ENCODE results near the gene SMIM9.
"Not testable (repeated sequence)": the region's sequence is repeated elsewhere in the genome, so short reads cannot be mapped to it uniquely, and the experiment has no call there.

SMIM9 gene

GRCh38 chrX:154834562-154834961 is at the start of gene SMIM9:
TSS of gene SMIM9 (minus strand) at chrX:154834662. CDS start at chrX:154830856, 3,806 bp downstream.
- DNase-seq, result no peak

GRCh38 chrX:154884069-154884468 is 49.6 kb upstream of the SMIM9 start:
- not testable (repeated sequence) for DNase-seq

GRCh38 chrX:154873329-154873728 is 38.9 kb upstream of the SMIM9 start:
- DNase-seq, result no peak

- DNase-seq, result not testable (repeated sequence)
These were observed 34.1 kb upstream of the SMIM9 start for GRCh38 chrX:154868522-154868921.

- no peak for DNase-seq
These were observed 20.8 kb upstream of the SMIM9 start for GRCh38 chrX:154855256-154855655.

GRCh38 chrX:154850957-154851611 is 16.6 kb upstream of the SMIM9 start:
- DNase-seq, result no peak

- no peak for DNase-seq
These were observed 6.4 kb upstream of the SMIM9 start for GRCh38 chrX:154840856-154841255.

- DNase-seq, result no peak
These were observed 1.7 kb upstream of the SMIM9 start for GRCh38 chrX:154836163-154836562.

GRCh38 chrX:154833746-154834274 is 652 bp downstream of the SMIM9 start:
- no peak for DNase-seq

GRCh38 chrX:154829926-154830442 is 4.5 kb downstream of the SMIM9 start:
- DNase-seq, result no peak

GRCh38 chrX:154829134-154829533 is 5.3 kb downstream of the SMIM9 start:
- DNase-seq, result no peak

GRCh38 chrX:154828016-154828408 is 6.5 kb downstream of the SMIM9 start:
- DNase-seq, result no peak

- no peak for DNase-seq
These were observed 7.1 kb downstream of the SMIM9 start for GRCh38 chrX:154827194-154828015.

GRCh38 chrX:154825586-154825985 is 8.9 kb downstream of the SMIM9 start:
- DNase-seq, result not testable (repeated sequence)

GRCh38 chrX:154824638-154825037 is 9.8 kb downstream of the SMIM9 start:
- no peak for DNase-seq

- DNase-seq, result no peak
These were observed 12.4 kb downstream of the SMIM9 start for GRCh38 chrX:154822029-154822428.

GRCh38 chrX:154821523-154821922 is 12.9 kb downstream of the SMIM9 start:
- no peak for DNase-seq

GRCh38 chrX:154819771-154820341 is 14.6 kb downstream of the SMIM9 start:
- no peak for DNase-seq

- no peak for DNase-seq
These were observed 15.3 kb downstream of the SMIM9 start for GRCh38 chrX:154818916-154819770.

- DNase-seq, result not testable (repeated sequence)
These were observed 17.3 kb downstream of the SMIM9 start for GRCh38 chrX:154817048-154817618.

GRCh38 chrX:154816326-154816898 is 18.1 kb downstream of the SMIM9 start:
- DNase-seq, result not testable (repeated sequence)
